Subcutaneous abdominal adipose tissue (tissue), 5 donors: Measurements from ENCODE around the gene ASB1.

ENCODE experiments used
- H3K27ac ChIP-seq: one replicate; pipeline ENCODE4 v1.7.0; 2013; ENCODE audit warnings: low read depth, mild to moderate bottlenecking, inconsistent platforms, low read length, moderate library complexity
- H3K27me3 ChIP-seq, 5 donors: one replicate each; pipeline ENCODE4 v1.7.0; 2013; ENCODE audit warnings: low read length in 5 of 5, inconsistent platforms in 1 of 5; ENCODE audit not compliant: control insufficient read depth in 5 of 5, insufficient read depth in 4 of 5
- H3K36me3 ChIP-seq, 5 donors: one replicate each; pipeline ENCODE4 v1.7.0; 2013; ENCODE audit warnings: low read length in 5 of 5; ENCODE audit not compliant: control insufficient read depth in 5 of 5, insufficient read depth in 5 of 5
- H3K4me1 ChIP-seq, 5 donors: one replicate each; pipeline ENCODE4 v1.7.0; 2013; ENCODE audit warnings: low read length in 5 of 5, mild to moderate bottlenecking in 3 of 5, moderate library complexity in 1 of 5; ENCODE audit not compliant: control insufficient read depth in 5 of 5, insufficient read depth in 5 of 5
- H3K4me3 ChIP-seq, 5 donors: one replicate each; pipeline ENCODE4 v1.7.0; 2013; ENCODE audit warnings: low read length in 5 of 5, low read depth in 1 of 5
- H3K9ac ChIP-seq, 5 donors: one replicate each; pipeline ENCODE4 v1.7.0; 2013; ENCODE audit warnings: low read length in 5 of 5, mild to moderate bottlenecking in 4 of 5, moderate library complexity in 3 of 5
- H3K9me3 ChIP-seq, 5 donors: one replicate each; pipeline ENCODE4 v1.7.0; 2013; ENCODE audit warnings: low read length in 5 of 5; ENCODE audit not compliant: control insufficient read depth in 5 of 5
- donor health status: healthy.
- donor health status: healthy.
- donor health status: healthy.
- donor health status: healthy.
- donor health status: healthy.

ASB1 gene

DNA sequence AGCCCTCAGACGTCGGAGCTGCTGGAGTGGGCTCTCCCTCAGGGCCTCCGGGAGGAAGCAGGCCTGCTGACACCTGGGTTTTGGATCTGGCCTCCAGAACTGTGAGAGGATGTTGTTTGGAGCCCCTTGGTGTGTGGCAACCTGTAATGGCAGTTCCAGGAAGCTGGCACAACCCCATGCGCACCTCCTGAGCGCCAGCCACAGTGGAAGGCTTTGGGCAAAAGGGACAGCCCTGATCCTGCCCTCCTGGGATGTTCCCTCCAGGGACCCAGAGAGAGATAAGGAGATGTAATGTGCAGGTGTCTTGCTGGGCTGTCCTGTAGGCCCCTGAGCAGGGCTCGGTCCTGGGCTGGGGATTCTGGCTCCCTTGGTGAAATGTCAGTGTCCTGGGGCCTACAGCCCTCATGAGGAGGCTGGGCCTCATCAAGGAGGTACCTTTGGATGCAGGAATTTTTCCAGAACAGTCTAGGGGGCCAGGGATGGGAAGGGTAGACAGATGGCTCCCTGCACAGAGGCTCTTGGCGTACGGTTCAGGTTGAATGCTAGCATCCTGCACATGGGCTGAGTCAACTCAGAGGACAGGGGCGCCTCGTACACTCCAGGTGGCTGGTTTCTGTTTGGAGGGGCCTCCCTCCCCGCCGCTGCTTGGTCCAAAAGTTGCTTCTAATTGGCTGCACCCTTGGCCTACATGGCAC, 61.1 kb downstream of the ASB1 start:
- no peak overlapping the region for H3K4me3 ChIP-seq
- H3K4me1 ChIP-seq = no peaks in the 10 kb centered on the region
- H3K27me3 ChIP-seq = peaks cover 0 to 15% (median 0%) of the 10 kb centered on the region in 5 donors
- no peak overlapping the region for H3K9ac ChIP-seq
- H3K36me3 ChIP-seq = peaks cover 0 to 8% (median 0%) of the 10 kb centered on the region in 5 donors
- H3K9me3 ChIP-seq = peaks cover 0 to 8% (median 0%) of the 10 kb centered on the region in 5 donors
- no peak overlapping the region for H3K27ac ChIP-seq

DNA sequence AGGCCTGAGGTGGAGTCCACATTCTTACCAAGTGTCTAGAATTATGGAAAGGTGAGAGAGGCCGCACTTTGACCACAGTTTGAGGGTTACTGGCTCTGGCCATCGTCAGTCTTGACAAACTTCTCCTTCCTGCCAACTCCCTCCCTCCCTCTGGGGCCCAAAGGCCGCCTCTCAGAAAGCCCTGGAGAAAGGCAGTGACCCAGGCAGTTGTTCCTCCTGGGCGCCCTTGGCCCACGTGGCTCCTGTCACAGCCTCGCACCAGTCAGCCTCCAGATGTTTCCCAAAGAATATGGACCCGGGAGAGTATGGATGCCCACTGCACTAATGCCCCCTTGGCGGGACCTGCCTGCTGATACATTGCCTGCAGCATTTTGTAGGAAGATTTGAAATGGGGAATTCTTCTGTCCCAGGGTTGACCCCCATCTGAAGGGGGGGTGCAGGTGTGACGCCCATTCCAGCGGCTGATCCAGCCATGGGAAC, 61.7 kb downstream of the ASB1 start:
- peaks cover 0 to 8% (median 0%) of the 10 kb centered on the region in 5 donors for H3K9me3 ChIP-seq
- H3K4me1 ChIP-seq = no peaks in the 10 kb centered on the region
- peaks cover 0 to 8% (median 0%) of the 10 kb centered on the region in 5 donors for H3K36me3 ChIP-seq
- no peak overlapping the region for H3K9ac ChIP-seq
- no peak overlapping the region for H3K4me3 ChIP-seq
- H3K27ac ChIP-seq = no peak overlapping the region
- H3K27me3 ChIP-seq = peaks cover 0 to 15% (median 0%) of the 10 kb centered on the region in 5 donors

DNA sequence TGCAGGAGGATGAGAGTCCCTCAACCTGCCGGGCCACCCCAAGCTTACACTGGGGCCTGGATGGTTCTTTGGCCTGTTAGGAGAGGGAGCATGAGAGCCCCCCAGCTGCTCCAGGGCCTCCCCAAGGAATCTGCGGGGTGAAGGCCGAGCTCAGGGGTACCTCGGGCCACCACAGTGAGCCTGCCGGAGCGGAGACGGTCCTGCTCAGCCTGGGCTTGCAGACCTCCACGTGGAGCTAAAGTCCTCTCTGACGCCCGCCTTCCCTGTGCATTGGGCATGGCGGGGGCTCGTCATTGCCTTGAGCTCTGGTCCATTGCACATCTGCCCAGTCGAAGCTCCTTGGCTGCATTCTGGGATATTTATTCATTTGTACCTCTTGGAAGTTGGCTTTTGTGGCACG, 62.7 kb downstream of the ASB1 start:
- H3K4me1 ChIP-seq = no peaks in the 10 kb centered on the region
- no peak overlapping the region for H3K9ac ChIP-seq
- H3K4me3 ChIP-seq = no peak overlapping the region
- peaks cover 0 to 7% (median 0%) of the 10 kb centered on the region in 5 donors for H3K9me3 ChIP-seq
- H3K36me3 ChIP-seq = peaks cover 0 to 8% (median 0%) of the 10 kb centered on the region in 5 donors
- H3K27me3 ChIP-seq = peaks cover 0 to 17% (median 3%) of the 10 kb centered on the region in 5 donors
- no peak overlapping the region for H3K27ac ChIP-seq

DNA sequence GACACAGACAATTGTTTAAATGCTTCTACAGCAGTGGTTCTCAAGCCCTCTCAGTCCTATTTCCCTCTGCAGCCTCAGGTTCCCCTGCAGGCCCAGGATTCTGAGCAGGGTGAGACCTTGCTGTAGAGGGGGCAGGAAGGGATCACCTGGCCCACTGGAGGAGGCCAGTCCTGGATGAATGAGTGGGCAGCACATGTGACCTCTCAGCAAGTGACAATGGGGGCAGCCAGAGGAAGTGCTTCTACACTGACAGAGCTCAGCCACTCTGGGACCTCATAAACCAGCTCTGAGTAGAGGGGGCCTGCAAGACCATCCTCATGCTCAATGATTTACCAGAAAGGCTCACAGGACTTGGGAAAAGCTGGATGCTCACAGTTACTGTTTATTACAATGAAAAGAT, 63.2 kb downstream of the ASB1 start:
- Histone ChIP-seq H3K4me1 (no peaks in the 10 kb centered on the region), H3K27me3 (peaks cover 0 to 22% (median 7%) of the 10 kb centered on the region in 5 donors), H3K27ac (no peak overlapping the region), H3K9ac (no peak overlapping the region), H3K36me3 (peaks cover 0 to 8% (median 0%) of the 10 kb centered on the region in 5 donors), H3K4me3 (no peak overlapping the region), H3K9me3 (peaks cover 0 to 2% (median 0%) of the 10 kb centered on the region in 5 donors)

DNA sequence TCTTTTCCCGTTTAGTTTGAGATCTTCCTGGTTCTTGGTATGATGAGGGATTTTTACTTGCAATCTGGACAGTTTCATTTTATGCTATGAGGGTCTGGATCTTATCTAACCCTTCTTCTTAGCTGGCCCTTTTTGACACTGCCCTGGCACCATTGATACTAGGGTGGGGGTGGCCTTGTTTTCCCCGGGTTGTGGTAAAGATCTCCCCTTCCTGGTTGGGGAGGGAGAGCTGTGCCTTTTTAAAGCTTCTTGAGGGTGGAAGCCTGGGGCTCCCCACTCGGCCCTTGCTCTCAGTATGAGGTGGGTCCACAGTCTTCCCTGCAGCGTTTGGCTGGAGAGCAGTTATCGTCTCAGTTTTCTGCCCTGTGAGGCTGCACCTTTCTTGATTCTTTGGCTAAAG, 66.1 kb downstream of the ASB1 start:
- Histone ChIP-seq H3K27ac (no peak overlapping the region), H3K9ac (no peak overlapping the region), H3K36me3 (no peaks in the 10 kb centered on the region)

DNA sequence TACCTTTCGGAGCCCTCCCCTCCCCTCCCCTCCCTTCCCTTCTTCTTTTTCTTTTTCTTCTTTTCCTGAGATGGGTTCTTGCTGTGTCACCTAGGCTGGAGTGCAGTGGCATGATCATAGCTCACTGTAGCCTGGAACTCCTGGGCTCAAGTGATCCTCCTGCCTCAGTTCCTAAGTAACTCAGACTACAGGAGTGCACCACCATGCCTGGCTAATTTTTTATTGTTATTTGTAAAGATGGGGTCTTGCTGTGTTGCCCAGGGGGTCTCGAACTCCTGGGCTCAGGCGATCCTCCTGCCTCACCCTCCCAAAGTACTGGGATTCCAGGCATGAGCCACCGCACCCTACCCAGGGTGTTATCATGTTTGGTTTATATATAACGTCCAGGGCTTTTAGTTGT, 66.7 kb downstream of the ASB1 start:
- Histone ChIP-seq H3K36me3 (no peaks in the 10 kb centered on the region), H3K27ac (no peak overlapping the region), H3K4me1 (no peaks in the 10 kb centered on the region), H3K9ac (no peak overlapping the region), H3K9me3 (no peaks in the 10 kb centered on the region), H3K27me3 (peaks cover 0 to 15% (median 7%) of the 10 kb centered on the region in 5 donors), H3K4me3 (no peak overlapping the region)

More for the DNA sequence above, 66.1 kb downstream of the ASB1 start:
- H3K9me3 ChIP-seq = no peaks in the 10 kb centered on the region
- H3K27me3 ChIP-seq = peaks cover 0 to 21% (median 7%) of the 10 kb centered on the region in 5 donors
- H3K4me3 ChIP-seq = no peak overlapping the region
- H3K4me1 ChIP-seq = no peaks in the 10 kb centered on the region

DNA sequence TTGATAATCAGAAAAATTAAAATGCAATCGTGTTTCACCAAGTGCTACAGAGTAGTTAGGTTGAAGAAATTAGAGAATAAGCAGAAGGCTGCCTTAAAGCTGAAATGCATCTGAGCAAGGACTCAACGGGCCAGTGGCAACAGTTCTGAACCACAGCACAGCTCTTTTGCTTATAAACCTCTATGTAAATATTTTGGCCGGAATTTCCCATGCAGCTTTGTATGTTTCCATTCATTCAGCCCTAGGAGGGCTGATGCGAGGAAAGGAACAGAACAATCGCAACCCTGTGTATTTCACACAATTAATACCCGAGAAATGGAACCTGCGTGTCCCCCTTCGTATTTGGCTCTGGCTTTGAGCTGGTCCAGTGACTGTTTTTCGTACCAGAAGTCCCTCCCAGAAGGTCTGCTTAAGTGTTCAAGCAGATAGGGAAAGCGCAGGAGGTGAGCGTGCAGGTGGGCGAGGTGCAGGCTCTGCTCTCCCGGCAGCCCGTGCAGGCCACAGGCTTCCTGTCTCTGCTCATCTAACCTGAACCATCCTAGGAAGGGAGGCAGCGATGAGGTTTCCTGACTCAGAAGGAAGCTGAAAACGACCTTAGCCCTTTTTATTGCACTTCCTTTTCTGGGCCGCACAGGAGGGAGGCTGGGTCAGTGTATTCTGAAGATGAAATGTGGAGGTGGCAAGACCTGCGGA, 67.3 kb downstream of the ASB1 start:
- Histone ChIP-seq H3K27ac (no peak overlapping the region), H3K9me3 (no peaks in the 10 kb centered on the region), H3K36me3 (no peaks in the 10 kb centered on the region), H3K4me1 (no peaks in the 10 kb centered on the region), H3K4me3 (no peak overlapping the region), H3K27me3 (peaks cover 0 to 15% (median 7%) of the 10 kb centered on the region in 5 donors), H3K9ac (no peak overlapping the region)

DNA sequence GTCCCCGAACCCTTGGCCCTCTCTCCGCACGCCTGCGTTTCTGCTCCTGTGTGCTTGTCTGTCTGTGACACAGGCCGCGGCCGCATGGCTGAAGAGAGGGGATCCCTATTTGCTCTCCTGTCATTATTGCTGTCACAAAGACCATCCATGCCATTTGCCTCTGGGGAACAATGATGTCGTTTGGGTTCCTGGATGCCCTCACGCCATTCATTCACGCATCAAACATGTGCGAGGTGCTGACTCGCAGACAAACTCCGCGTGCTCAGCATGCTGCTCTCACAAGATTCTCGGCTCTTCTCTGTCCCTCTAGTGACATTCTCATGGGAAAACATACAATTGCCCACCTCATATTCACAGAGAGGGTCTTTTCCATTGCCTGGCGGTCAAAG, 67.8 kb downstream of the ASB1 start:
- no peaks in the 10 kb centered on the region for H3K36me3 ChIP-seq
- peaks cover 0 to 15% (median 7%) of the 10 kb centered on the region in 5 donors for H3K27me3 ChIP-seq
- H3K9ac ChIP-seq = no peak overlapping the region
- no peak overlapping the region for H3K4me3 ChIP-seq
- H3K9me3 ChIP-seq = no peaks in the 10 kb centered on the region
- no peak overlapping the region for H3K27ac ChIP-seq
- no peaks in the 10 kb centered on the region for H3K4me1 ChIP-seq

DNA sequence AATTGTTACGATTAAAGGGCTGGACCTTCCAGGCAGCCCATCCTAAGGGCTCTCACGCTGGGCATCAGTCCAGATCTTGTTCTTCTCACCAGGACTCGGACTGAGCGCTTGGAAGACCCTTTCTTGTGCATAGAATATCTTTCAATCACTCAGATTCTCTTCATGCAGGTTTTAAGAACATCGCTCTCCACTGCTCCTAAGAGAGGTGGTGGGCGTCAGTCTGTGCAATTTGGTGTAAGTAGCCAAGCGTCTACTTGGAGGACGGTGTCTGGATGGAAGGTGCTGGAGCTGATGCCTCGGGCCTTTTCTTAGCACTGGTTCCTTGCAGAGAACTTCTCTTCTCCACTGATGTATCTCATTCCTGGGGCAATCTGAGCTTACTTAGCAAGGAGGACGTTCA, 68.7 kb downstream of the ASB1 start:
- H3K4me1 ChIP-seq = no peaks in the 10 kb centered on the region
- no peak overlapping the region for H3K9ac ChIP-seq
- H3K27ac ChIP-seq = no peak overlapping the region
- peaks cover 2 to 15% (median 7%) of the 10 kb centered on the region in 5 donors for H3K27me3 ChIP-seq
- no peak overlapping the region for H3K4me3 ChIP-seq
- no peaks in the 10 kb centered on the region for H3K9me3 ChIP-seq
- no peaks in the 10 kb centered on the region for H3K36me3 ChIP-seq
